ENCODE data around the gene CYP3A4.
"Not testable (repeated sequence)": the region's sequence is repeated elsewhere in the genome, so short reads cannot be mapped to it uniquely, and the experiment has no call there.

Gene CYP3A4

GRCh38 chr7:99748846-99749579, 35.0 kb downstream of the CYP3A4 start:
- DNase-seq, result no peak

GRCh38 chr7:99746915-99747314, 37.1 kb downstream of the CYP3A4 start:
- DNase-seq, result not testable (repeated sequence)

GRCh38 chr7:99745395-99745794, 38.6 kb downstream of the CYP3A4 start:
- not testable (repeated sequence) for DNase-seq

- DNase-seq, result no peak
These were observed 41.1 kb downstream of the CYP3A4 start for GRCh38 chr7:99742737-99743394.

GRCh38 chr7:99741441-99741795, 42.6 kb downstream of the CYP3A4 start:
- DNase-seq, result no peak

- DNase-seq, result no peak
These were observed 43.2 kb downstream of the CYP3A4 start for GRCh38 chr7:99740573-99741440.

GRCh38 chr7:99739699-99740572, 44.0 kb downstream of the CYP3A4 start:
- DNase-seq, result no peak

- DNase-seq, result no peak
These were observed 46.3 kb downstream of the CYP3A4 start for GRCh38 chr7:99737726-99738125.

GRCh38 chr7:99736667-99737066, 47.3 kb downstream of the CYP3A4 start:
- not testable (repeated sequence) for DNase-seq

- no peak for DNase-seq
These were observed 49.0 kb downstream of the CYP3A4 start, which contains the start of gene CYP3A7 for GRCh38 chr7:99734987-99735386. CYP3A7 (minus strand) TSS chr7:99735196; CDS start chr7:99735093, 103 bp downstream.

- peak; percentile 12 for DNase-seq
These were observed 50.5 kb downstream of the CYP3A4 start for GRCh38 chr7:99733448-99733847.

- DNase-seq, result no peak
These were observed 51.0 kb downstream of the CYP3A4 start for GRCh38 chr7:99733003-99733402.

GRCh38 chr7:99731638-99732374, 52.2 kb downstream of the CYP3A4 start:
- no peak for DNase-seq

GRCh38 chr7:99730992-99731391, 53.0 kb downstream of the CYP3A4 start:
- no peak for DNase-seq

- no peak for DNase-seq
These were observed 53.7 kb downstream of the CYP3A4 start for GRCh38 chr7:99730238-99730810.

- no peak for DNase-seq
These were observed 54.3 kb downstream of the CYP3A4 start for GRCh38 chr7:99729486-99730237.

GRCh38 chr7:99728615-99729014, 55.4 kb downstream of the CYP3A4 start:
- no peak for DNase-seq

GRCh38 chr7:99723201-99723600, 60.8 kb downstream of the CYP3A4 start:
- not testable (repeated sequence) for DNase-seq

GRCh38 chr7:99720800-99721595, 63.0 kb downstream of the CYP3A4 start:
- no peak for DNase-seq
